Glomerular endothelial cell (primary cell): ENCODE data around the gene LARGE1. TPM values are rescaled to one million over a fixed set of nuclear protein-coding genes. Genes with fewer than 3 reads are reported as not detected.
A peak's percentile ranks its signal among the peaks of the same experiment; 100 is the strongest.

Source experiments
- DNase-seq: peaks from one replicate; pipeline ENCODE4 v3.0.0-alpha.2; 2011; ENCODE audit warnings: low read depth, low spot score; ENCODE audit errors: extremely low read depth
- total RNA-seq: library from RNA; depleted of rRNA; stranded (reverse); fragments of >200 nt; gene quantifications from 2 replicates; pipeline ENCODE4 v1.2.3, GENCODE V29; 2015

LARGE1 gene
- total RNA-seq: 15.4 and 18.2 TPM in 2 replicates

DNA sequence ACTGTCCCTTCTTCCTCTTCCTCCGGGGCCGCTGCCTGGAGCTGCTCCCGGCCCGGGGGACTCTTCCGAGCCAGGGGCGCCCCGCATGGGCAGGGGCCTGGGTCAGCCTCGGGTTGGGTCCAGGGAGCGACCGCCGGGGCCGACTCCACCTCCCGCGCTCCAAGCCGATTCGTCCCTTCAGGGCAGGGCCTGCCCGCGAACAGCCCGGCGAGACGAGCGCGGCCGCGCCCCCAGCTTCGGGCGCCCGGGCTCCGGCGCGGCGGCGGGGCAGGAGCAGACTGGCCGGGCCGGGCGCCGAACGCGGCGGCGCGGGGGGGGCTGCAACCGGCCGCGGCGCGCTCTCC lies at the start of gene LARGE1:
Gene LARGE1 (minus strand): TSS at position 280 of the 344 bp plus-strand sequence.
- DNase-seq: no peak

DNA sequence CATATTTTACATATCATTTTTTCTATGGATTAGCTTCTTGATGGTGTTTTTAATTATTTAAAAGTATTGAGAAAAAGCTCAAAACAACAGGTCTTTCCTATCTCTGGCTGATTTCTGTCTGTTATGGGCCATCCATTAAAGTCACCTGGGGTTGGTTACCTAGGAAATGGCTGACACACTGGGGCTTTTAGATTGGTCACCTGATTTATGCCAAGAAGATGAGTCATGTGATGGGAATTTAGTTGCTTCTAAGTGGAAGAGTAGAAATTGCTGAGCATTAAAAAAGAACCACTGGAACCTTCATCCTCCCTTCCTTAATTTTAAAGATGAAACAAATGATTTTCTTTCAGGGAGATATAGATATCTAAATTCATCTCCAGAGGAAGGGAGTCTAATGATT lies 48.8 kb upstream of the LARGE1 start:
- DNase-seq: no peak

DNA sequence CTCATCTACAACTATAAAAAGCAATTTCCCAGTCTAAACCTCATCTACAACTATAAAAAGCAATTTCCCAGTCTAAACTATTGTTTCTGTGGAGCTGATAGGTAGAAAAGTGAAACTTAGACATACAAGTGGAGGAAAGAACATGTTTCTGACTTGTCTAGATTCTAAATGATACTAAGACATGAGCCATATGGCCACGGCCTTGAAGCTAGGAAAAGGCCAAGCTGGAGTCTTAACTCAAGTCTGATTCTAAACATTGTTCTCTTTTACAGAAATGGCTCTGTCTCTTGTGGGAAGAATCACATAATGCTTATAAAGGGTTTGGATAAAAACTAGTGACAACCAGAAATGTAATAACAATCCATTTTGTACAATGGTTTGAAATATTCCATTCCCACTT lies 43.8 kb upstream of the LARGE1 start:
- DNase-seq: no peak

DNA sequence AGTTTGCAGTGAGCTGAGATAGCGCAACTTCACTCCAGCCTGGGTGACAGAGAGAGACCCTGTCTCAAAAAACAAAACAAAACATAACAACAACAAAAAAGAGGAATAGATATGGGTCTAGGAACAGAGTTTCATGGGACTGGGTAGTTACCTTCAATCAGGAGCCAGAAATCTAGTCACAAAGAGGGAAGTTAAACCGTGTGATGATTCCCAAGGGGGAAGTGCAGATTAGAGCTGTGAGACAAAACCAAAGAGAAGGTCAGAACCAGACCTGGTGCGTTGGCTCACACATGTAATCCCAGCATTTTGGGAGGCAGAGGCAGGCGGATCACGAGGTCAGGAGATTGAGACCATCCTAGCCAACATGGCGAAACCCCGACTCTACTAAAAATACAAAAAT lies 42.1 kb upstream of the LARGE1 start:
- no peak for DNase-seq

DNA sequence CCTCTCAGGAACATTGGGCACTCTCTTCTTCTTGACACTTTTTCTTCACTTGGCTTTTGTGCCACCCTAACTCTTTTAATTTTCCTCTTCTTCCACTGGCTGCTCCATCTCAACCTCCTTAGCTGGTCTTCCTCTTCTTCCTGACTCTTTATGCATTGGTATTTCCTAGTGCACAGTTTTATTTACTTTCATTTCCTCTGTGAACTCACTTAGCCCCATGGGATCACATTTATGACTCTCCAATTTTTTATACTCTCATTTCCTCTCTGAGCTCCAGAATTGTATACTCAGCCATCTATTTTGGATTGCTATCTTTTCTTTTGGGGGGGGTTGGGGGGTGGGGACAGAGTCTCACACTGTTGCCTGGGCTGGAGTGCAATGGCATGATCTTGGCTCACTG lies 38.5 kb upstream of the LARGE1 start:
- no peak for DNase-seq

DNA sequence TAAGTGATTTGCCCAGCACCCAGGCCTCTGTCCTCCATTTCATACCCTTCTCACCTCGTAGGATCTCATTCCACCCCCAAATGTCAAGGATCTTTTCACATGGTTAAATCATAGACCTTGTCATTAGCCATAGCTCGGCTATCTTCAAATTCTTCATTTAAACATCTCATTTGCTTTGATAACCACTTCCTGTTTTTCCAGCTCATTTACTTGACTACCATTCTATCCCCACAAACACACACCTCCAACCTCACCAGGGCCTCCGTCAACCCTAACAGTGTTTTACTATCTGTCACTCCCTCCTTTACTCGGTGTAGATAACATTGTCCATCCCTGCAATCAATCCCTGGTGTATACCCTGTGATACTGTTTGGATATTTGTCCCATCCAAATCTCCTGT lies 36.8 kb upstream of the LARGE1 start:
- no peak for DNase-seq

DNA sequence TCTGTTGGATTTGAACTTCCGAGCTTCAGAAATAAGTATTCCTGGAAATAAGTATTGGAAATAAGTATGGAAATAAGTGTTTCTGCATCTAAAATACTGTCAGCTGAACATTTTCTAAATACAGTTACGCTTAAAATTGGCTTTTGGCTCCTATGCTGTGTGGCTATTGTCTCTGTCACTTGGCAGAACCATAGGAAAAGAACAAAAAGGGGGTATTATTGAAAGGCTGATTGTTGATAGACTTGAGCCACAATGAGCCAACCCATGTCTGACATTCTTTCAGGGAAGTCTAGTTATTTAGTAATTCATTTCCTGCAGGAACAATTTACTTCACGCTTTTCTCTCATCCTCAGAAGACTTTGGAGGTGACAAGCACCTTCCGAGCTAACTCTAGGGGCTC lies 32.5 kb upstream of the LARGE1 start:
- DNase-seq: no peak

DNA sequence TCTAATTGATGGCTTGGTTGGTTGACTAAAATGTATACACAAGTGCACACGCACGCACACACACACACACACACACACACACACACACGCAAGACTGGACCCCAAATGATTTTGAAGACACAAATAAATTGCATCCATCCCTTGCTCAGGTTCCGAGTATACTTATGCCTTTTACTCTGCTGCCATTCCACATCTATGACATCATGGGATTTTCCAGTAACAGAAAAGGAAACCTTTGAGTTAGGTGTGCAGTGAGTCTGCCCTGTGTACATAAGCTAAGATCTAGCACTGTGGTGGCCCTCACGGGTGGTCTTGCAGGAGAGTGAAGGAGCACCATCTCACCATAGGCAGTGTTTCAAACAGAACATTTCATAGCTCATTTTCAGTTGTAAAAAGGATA lies 20.5 kb upstream of the LARGE1 start:
- DNase-seq: no peak

DNA sequence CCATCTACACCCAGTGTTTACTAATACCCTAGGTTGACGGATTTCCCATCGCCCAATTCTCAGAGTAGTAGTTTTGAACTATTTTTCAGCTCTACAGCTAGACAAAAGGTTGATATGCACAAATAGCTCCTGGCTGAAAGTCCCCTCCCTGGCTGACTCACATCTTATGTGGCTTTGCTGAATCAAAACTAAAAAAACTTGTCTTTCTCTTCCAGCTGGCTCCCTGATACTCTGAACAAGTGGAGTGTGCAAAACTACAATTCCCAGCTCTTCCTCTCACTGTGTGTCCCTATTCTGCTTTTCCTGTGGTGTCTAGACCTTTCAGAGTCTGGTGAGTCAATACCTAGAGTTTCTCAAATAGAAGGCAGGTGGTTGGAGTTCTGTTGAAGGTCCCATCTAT lies 12.7 kb upstream of the LARGE1 start:
- no peak for DNase-seq

DNA sequence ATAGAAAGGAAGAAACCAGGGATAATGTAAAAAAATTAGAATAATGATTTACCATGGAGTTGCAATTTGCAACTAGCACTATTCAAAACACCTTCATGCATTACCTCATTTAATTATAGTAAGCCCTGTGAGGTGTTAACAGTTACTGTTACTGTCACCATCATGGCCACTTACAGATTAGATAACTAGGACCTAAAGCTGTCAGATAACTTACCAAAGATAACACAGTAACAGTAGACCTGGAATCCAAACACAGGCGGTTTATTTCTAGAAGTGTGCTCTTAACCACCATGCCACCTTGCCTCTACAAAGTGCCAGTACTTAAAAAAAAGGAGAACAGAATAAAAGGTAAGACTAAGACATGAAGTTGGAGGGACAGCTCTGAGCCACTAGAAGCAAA lies 11.1 kb upstream of the LARGE1 start:
- DNase-seq: no peak

DNA sequence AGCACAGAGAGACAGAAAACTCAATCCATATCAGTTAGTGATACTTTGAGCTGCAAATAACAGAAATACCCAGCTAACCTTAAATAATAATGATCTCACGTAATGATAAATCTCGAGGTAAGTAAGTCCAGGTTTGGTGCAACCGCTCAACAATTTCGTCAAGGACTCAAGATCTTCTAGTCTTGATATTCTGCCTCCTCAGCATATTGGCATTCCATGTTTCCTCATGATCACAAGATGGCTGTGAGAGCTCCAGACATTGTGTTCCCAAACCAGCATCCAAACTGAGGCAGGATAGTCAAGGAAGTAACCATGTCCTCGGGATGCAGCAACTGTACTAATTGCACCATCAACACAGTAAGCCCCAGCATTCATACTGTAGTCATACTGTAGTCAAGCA lies 7.5 kb upstream of the LARGE1 start:
- DNase-seq: no peak

DNA sequence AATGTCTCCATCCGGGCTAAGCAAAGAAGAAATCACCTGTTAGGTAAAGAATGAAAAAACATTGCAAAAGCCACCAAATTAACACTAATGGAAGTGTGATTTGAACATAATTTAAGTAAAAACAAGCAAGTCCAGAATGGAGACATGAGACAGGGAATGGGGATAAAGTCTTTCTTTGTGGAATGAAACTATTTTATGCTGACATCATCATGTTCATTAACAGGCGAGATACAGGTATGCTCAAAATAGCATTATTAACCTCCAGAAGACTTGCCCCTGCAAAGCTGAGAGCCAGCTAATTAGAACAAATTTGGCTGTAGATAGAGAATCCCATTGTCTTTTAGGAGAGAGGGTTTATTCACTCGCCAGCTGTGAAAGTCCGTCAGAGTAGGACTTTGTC lies 4.9 kb upstream of the LARGE1 start:
- DNase-seq: no peak

DNA sequence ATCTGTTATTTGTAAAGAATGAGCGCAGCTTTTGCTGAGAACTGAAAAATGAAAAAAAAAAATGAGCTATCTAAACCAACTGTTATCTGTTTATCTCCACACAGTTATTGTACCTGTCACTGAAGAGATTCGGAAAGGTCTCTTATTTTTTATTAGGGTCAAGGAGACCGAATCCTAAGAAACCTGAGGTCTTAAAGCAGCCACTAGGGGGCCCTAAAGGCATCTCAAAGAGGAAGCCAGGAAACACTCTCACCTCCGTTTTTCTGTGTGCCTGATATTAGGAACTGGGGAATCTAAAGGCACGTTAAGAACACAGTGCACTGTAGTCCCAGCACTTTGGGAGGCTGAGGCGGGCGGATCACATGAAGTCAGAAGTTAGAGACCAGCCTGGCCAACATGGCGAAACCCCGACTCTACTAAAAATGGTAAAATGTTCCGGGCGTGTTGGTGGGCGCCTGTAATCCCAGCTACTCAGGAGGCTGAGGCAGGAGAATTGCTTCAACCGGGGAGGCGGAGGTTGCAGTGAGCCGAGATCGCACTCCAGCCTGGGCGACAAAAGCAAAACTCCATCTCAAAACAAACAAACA lies 3.5 kb upstream of the LARGE1 start:
- DNase-seq: peak; percentile 31

DNA sequence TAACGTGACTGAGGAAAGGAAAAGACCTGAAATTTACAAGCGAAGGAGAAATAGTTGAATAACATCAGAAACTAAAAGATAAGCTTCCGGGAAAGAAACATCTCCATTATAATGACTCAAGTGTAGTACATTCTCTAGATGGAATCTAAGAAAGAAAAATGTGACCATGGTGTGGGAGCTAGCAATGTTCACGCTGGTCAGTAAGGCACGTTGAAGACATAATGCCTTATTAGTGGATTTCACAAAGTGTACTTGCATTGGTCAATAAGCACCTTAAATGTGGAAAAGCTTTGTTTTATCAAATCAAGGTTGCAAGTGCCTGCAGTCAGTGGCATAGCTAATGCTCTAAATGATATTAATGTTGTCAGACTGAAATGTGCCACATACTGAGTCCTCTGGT lies 2.8 kb upstream of the LARGE1 start:
- DNase-seq: no peak

DNA sequence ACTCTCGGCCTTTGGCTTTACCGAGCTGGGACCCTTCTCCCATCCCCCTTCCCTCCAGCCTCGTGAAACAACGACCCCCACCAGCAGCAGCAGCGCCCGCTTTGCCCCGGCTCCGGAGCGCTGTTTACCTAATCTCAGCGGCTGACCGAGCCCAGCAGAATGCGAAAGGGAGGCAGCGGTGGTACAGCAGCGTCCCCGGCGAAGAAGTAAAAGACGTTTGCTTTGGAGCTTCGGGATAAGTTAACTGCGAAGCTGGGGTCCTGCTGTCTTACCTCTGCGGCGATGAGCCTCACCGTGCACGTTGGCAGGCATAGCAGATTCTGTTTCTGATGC lies 2.0 kb upstream of the LARGE1 start:
- DNase-seq: no peak

DNA sequence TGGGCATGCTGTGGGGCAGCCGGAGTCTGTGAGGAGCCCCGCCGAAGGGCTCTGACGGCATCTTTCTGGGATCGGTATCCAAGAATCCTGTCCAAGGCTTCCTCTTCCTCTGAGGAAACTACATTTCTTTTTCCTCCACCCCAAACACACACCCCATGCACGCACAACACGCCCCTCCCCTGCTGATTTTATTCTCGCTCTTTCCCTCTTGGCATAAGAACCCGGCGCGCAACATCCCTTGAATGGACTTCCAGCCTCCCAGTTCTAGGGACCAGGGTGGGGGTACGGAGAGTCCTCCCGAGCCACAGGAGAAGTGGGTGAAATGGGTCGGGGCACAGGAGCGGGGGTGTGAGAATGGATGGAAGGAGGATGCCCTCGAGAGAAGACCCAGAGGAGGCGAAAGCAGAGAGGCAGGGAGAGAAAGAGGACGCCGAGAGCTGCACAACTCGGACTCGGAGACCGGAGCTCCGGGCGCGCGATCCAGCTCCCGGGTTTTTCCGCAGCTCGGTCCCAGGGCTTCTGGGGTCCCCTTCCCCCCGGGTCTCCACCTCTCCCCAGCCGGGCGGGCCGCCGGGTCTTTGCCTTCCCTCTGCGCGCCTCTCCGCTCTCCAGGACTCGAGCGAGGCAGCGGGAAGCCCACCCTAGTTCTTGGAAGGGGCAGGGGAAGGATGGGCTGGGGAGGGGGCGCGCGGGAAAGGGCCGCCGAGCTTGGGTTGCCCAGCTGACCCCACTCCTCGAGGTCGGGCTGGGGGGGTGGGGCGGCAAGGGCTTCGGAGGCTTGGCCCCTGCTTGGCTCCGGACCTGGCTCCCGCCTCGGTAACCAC lies 1.5 kb upstream of the LARGE1 start:
- no peak for DNase-seq

DNA sequence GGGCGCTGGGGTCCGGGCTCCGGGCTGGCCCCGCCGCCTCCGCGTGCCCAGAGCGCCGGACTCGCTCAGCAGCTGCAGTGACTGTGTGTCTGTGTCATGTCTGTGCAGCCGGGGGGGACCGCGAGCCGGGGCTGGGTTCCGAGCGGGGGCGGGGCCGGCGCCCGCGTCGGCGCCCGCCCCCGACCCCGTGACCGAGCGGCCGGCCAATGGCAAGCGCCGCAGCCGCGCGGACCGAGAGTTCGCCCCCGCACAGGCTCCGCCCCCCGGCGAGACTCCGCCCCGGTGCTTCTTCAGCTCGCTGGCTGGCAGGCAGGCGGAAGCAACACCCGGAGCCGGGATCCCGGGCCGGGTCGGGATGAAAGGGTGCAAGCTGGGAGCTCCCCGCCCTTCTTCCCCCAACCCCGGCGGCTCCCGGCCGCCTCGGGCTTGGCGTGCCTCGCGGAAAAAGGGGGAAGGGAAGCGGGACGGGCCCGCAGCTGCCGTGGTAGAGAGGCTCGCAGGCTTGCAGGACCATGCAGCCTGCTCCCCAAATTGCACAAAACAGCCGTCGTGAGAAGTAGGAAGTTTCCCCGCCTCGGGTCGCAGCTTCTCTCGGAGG lies 750 bp upstream of the LARGE1 start:
- peak; percentile 16 for DNase-seq

DNA sequence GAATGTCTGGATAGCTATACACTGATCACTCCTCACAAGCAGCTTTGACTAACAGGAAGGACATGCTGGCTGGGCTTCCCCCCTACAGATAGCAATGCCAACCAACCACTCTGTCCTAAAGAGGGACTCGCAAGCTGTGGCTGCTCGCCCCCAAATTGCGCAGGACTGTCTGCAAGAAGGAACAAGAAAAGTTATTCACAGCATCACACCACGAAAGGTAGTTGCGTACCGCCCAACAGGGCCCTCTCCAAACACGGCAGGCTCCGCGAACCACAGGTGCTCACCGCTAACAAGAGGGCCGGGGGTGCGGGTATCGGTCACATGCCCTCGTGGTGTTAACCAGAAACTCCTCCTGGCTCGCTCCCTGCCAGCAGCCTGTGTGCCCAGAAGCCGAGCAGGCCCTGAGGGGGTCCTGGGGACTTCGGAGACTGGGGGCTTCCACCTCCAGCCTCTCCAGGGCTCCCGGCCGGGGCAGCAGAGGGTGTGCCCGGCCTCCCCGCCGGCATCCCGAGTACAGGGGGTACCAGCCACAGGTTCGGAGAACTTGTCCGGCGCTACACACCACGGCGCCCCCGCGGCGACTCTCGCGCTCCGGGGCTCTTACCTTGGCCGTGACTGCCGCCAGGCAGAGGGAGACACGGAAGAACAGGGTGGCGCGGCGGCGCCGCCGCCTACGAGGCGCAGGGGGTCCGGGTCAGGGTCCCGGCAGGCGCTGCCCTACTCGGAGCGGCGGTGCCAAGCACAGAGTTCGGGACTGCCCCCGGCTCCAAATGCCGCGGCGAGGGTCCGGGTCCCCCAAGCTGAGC lies 682 bp downstream of the LARGE1 start:
- no peak for DNase-seq

DNA sequence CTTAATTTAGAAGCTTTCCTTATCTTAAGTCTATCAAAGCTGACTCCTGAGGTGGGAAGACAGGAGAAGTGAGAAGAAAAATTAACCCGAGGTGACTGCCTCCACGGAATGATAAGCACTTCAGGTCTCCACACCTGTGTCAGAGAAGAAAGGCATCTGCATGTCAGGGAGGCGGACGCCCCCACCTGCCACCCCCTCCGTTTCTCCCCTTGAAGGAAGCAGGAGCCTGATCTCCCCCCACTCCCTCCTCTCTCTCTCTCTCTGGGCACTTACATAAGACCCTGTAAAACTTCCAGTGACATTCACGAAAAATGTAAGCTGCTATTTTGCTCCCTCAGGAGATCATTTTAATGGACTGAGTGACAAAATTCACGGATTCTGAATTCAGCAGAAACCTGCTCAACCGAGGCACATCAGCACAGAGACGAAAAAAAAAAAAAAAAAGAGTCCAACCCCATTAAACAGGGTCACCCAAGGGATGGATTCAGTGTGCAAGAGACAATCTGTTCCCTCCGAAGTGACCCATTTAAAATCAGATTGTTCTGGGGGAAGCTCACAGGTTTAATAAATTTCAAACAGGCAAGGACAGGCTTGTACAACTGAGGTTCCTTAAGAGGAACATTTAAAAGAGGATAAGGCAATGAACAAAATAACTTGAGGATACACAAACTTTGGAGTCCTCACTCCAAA lies 1.5 kb downstream of the LARGE1 start:
- no peak for DNase-seq

DNA sequence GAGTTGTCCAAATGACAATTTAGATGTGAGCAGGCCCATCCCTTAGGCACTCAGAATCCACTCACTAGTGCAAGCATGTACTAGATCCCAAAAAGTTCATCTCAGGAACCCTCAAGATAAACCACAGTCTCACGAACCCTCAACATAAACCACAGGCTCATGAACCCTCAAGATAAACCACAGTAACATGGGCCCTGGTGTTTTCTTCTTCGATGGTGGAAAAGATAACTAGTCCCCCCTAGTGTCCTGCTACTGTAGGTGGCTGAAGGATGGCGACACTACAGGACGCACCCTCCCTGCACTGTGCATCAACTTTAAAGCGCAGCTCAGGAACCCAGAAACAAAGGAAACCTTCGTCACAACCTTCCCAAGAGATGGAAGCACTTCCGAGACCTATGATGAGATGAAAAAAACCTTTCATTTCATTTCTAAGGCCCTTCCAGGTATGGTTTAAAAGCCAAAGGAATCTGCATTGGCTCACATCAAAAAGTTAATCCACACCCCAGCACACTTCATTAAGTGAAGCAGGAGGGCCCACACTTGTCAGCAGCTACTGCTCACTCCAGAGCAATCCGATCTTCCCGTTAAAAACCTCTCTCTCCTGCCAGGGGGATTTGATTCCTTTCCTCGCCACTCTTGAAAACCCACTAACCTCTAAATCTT lies 2.4 kb downstream of the LARGE1 start:
- DNase-seq: no peak

DNA sequence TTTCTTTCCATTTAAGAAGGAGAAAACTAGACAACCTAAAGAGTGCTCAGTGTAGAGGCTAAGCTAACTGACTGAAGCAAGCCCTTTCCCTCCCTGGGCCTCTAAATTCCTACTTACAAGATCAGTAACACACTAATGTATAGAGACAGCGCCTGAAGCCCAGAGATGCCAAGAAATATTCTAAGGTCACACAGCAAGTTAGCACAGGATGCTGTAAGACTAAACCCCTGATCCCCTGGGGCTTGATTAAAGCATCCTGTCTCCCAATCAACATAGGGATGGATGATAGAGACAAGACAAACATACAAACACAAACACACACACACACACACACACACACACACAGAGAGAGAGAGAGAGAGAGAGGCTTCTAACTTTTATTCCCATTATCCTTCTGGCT lies 5.6 kb downstream of the LARGE1 start:
- DNase-seq: no peak
